Kidney epithelial cell (primary cell): Measurements from ENCODE around the gene GID8. TPM values are rescaled to one million over a fixed set of nuclear protein-coding genes. Genes with fewer than 3 reads are reported as not detected.

Experiments used
- DNase-seq: peaks from one replicate; pipeline ENCODE4 v3.0.0-alpha.2; 2010; ENCODE audit warnings: low read depth
- H3K27me3 ChIP-seq: 2 replicates; pipeline ENCODE4 v1.6.0; 2011; ENCODE audit warnings: low read length; ENCODE audit not compliant: control insufficient read depth, insufficient read depth
- H3K36me3 ChIP-seq: 2 replicates; pipeline ENCODE4 v1.5.1; 2011; ENCODE audit warnings: low read length; ENCODE audit not compliant: control insufficient read depth, insufficient read depth
- H3K4me3 ChIP-seq: 2 replicates; pipeline ENCODE4 v1.5.1; 2011; ENCODE audit warnings: low read depth, mild to moderate bottlenecking, control low read depth, low read length
- CTCF ChIP-seq: IDR thresholded peaks from 2 replicates; pipeline ENCODE4 v1.5.1; 2011; ENCODE audit warnings: mild to moderate bottlenecking, moderate library complexity, low read length, control low read depth, inconsistent platforms; ENCODE audit not compliant: insufficient read depth, poor library complexity, severe bottlenecking
- total RNA-seq: library from RNA; depleted of rRNA; stranded (reverse); fragments of >200 nt; gene quantifications from 2 replicates; pipeline ENCODE4 v1.2.3, GENCODE V29; 2015

GID8 gene
- total RNA-seq, 1 donor from 2014 or later, result 32.9 TPM

GRCh38 chr20:62953839-62954703 is 16.1 kb downstream of the GID8 start:
- H3K4me3 ChIP-seq, result no peak overlapping the region
- TF ChIP-seq CTCF, result no peak

GRCh38 chr20:62955519-62956386 is 17.8 kb downstream of the GID8 start:
- DNase-seq, result no peak
- Histone ChIP-seq H3K4me3 (no peak overlapping the region), H3K36me3 (no peaks in the 10 kb centered on the region), H3K27me3 (no peaks in the 10 kb centered on the region)
- TF ChIP-seq CTCF, result no peak

More at GRCh38 chr20:62953839-62954703, 16.1 kb downstream of the GID8 start:
- no peak for DNase-seq
- no peaks in the 10 kb centered on the region for H3K27me3 ChIP-seq
- H3K36me3 ChIP-seq, result no peaks in the 10 kb centered on the region

- no peak overlapping the region for H3K4me3 ChIP-seq
- H3K27me3 ChIP-seq, result no peaks in the 10 kb centered on the region
- TF ChIP-seq CTCF, result no peak
- no peak for DNase-seq
- no peaks in the 10 kb centered on the region for H3K36me3 ChIP-seq
Measured at GRCh38 chr20:62956387-62957135, 18.6 kb downstream of the GID8 start.

- no peak for TF ChIP-seq CTCF
- Histone ChIP-seq H3K4me3 (no peak overlapping the region), H3K27me3 (no peaks in the 10 kb centered on the region), H3K36me3 (no peaks in the 10 kb centered on the region)
- DNase-seq, result no peak
Measured at GRCh38 chr20:62957136-62958117, 19.5 kb downstream of the GID8 start.
